ENCODE data around the gene FBXL16.

FBXL16 gene

GRCh38 chr16:684071-684794 is 21.4 kb downstream of the FBXL16 start, which contains the start of gene JMJD8:
JMJD8 (minus strand) TSS chr16:684334; CDS start chr16:684319, 15 bp downstream.
- peaks cover 40% of the 10 kb centered on the region for H3K79me2 ChIP-seq (ENCODE audit: low read length)
- peak within 1 kb of the TSS; percentile 70 for H3K4me2 ChIP-seq (ENCODE audit: low read depth, low read length)
- H3K36me3 ChIP-seq (replicated peaks; ENCODE audit: insufficient read depth, low read length) = no peaks in the 10 kb centered on the region
- no peaks in the 10 kb centered on the region for H4K20me1 ChIP-seq (ENCODE audit: insufficient read depth, low read length)
- no peak for TF ChIP-seq EZH2 (optimal IDR thresholded peaks at IDR 0.05; ENCODE audit: low read depth, low read length)
- TF ChIP-seq EZH2phosphoT487 (IDR thresholded peaks at IDR 0.05; ENCODE audit: low read length) = no peak
- no peak for TF ChIP-seq CTCF (IDR thresholded peaks at IDR 0.05; ENCODE audit: low read length)
- H3K4me3 ChIP-seq (ENCODE audit: low read length) = peak within 1 kb of the TSS; percentile 61
- H3K27ac ChIP-seq (ENCODE audit: low read length) = peak within 1 kb of the TSS; percentile 29; the same call in 1 of the 2 replicates
- H3K4me1 ChIP-seq (ENCODE audit: low read length) = peaks cover 9% of the 10 kb centered on the region
- 0 out of 2 replicates have a peak, but pooled peaks cover 4% of the 10 kb centered on the region for H3F3A ChIP-seq (ENCODE audit: insufficient read depth, low read length)
- H3K9me3 ChIP-seq (replicated peaks; ENCODE audit: insufficient read depth, low read length) = no peaks in the 10 kb centered on the region
- H2AFZ ChIP-seq (ENCODE audit: low read length) = no peak within 1 kb of the TSS
- peak within 1 kb of the TSS; percentile 32; the same call in 1 of the 2 replicates for H3K9ac ChIP-seq (ENCODE audit: low read length)
- no peaks in the 10 kb centered on the region for H3K9me2 ChIP-seq (replicated peaks; ENCODE audit: insufficient read depth, low read length)
- H3K27me3 ChIP-seq (replicated peaks; ENCODE audit: insufficient read depth, low read length) = no peaks in the 10 kb centered on the region
- DNase-seq = peak; percentile 90

- TF ChIP-seq EZH2phosphoT487 (IDR thresholded peaks at IDR 0.05; ENCODE audit: low read length) (no peak), EZH2 (optimal IDR thresholded peaks at IDR 0.05; ENCODE audit: low read depth, low read length) (no peak), CTCF (IDR thresholded peaks at IDR 0.05; ENCODE audit: low read length) (no peak)
- Histone ChIP-seq H3K9me2 (replicated peaks; ENCODE audit: insufficient read depth, low read length) (no peaks in the 10 kb centered on the region), H4K20me1 (ENCODE audit: insufficient read depth, low read length) (no peaks in the 10 kb centered on the region), H2AFZ (ENCODE audit: low read length) (no peak overlapping the region), H3K9me3 (replicated peaks; ENCODE audit: insufficient read depth, low read length) (no peaks in the 10 kb centered on the region), H3K4me3 (ENCODE audit: low read length) (peak overlapping the region; percentile 61), H3K36me3 (replicated peaks; ENCODE audit: insufficient read depth, low read length) (no peaks in the 10 kb centered on the region), H3K4me2 (ENCODE audit: low read depth, low read length) (peak overlapping the region; percentile 70), H3K9ac (ENCODE audit: low read length) (peak overlapping the region; percentile 32; the same call in 1 of the 2 replicates), H3F3A (ENCODE audit: insufficient read depth, low read length) (0 out of 2 replicates have a peak, but pooled peaks cover 4% of the 10 kb centered on the region), H3K27me3 (replicated peaks; ENCODE audit: insufficient read depth, low read length) (no peaks in the 10 kb centered on the region), H3K79me2 (ENCODE audit: low read length) (peaks cover 34% of the 10 kb centered on the region), H3K27ac (ENCODE audit: low read length) (no peak overlapping the region), H3K4me1 (ENCODE audit: low read length) (peaks cover 8% of the 10 kb centered on the region; the same call in 1 of the 2 replicates)
- DNase-seq = no peak
Measured at GRCh38 chr16:683396-684070, 22.1 kb downstream of the FBXL16 start.

- Histone ChIP-seq H3K4me1 (ENCODE audit: low read length) (peaks cover 8% of the 10 kb centered on the region; the same call in 1 of the 2 replicates), H3K4me2 (ENCODE audit: low read depth, low read length) (peak overlapping the region; percentile 70; the same call in 1 of the 2 replicates), H3K4me3 (ENCODE audit: low read length) (peak overlapping the region; percentile 61; the same call in 1 of the 2 replicates), H4K20me1 (ENCODE audit: insufficient read depth, low read length) (no peaks in the 10 kb centered on the region), H3K9ac (ENCODE audit: low read length) (no peak overlapping the region), H3K27ac (ENCODE audit: low read length) (no peak overlapping the region), H3K79me2 (ENCODE audit: low read length) (peaks cover 32% of the 10 kb centered on the region), H3K9me2 (replicated peaks; ENCODE audit: insufficient read depth, low read length) (no peaks in the 10 kb centered on the region), H3F3A (ENCODE audit: insufficient read depth, low read length) (0 out of 2 replicates have a peak, but pooled peaks cover 4% of the 10 kb centered on the region), H2AFZ (ENCODE audit: low read length) (no peak overlapping the region), H3K9me3 (replicated peaks; ENCODE audit: insufficient read depth, low read length) (no peaks in the 10 kb centered on the region), H3K36me3 (replicated peaks; ENCODE audit: insufficient read depth, low read length) (no peaks in the 10 kb centered on the region), H3K27me3 (replicated peaks; ENCODE audit: insufficient read depth, low read length) (no peaks in the 10 kb centered on the region)
- no peak for TF ChIP-seq CTCF (IDR thresholded peaks at IDR 0.05; ENCODE audit: low read length)
- no peak for TF ChIP-seq EZH2 (optimal IDR thresholded peaks at IDR 0.05; ENCODE audit: low read depth, low read length)
- no peak for TF ChIP-seq EZH2phosphoT487 (IDR thresholded peaks at IDR 0.05; ENCODE audit: low read length)
- no peak for DNase-seq
Measured at GRCh38 chr16:682493-683395, 22.9 kb downstream of the FBXL16 start.
